T-cell (primary cell): ENCODE results near the gene KIAA1328. TPM values are rescaled to one million over a fixed set of nuclear protein-coding genes. Genes with fewer than 3 reads are reported as not detected.

ENCODE experiments used
- ATAC-seq, 4 experiments: fragments of 200-7000 bp in 3 of 4; fragments of 150-1000 bp in 1 of 4; cut with Tn5 transposase; replicated peaks in 1 of 4; 1 replicate in 3 of 4; 2 replicates in 1 of 4; pipeline ENCODE4 v1.10.0; 2021; ENCODE audit warnings: moderate library complexity in 3 of 4, mild to moderate bottlenecking in 2 of 4, moderate number of reproducible peaks in 1 of 4
- CTCF ChIA-PET, 2 donors: fragments of 300-600 bp; sonication (Branson Sonifier 250); formaldehyde crosslinking; loops; one replicate each; lab custom pipeline; 2022; ENCODE audit warnings: antibody characterized with exemption in 2 of 2; lab: Charles Lee
- POLR2A ChIA-PET, 2 donors: fragments of 300-600 bp; sonication (Branson Sonifier 250); formaldehyde crosslinking; loops; one replicate each; lab custom pipeline; 2022; ENCODE audit warnings: antibody characterized with exemption in 2 of 2; lab: Charles Lee
- DNase-seq, 35 experiments: peaks; one replicate each; pipeline versions ENCODE4 v3.0.0 to v3.0.0-alpha.2; 2013 to 2023
- H3K27ac ChIP-seq: one replicate; pipeline ENCODE4 v1.5.1; 2013; ENCODE audit warnings: low read length
- H3K27me3 ChIP-seq, 2 experiments: replicated peaks in 1 of 2; 1 replicate in 1 of 2; 2 replicates in 1 of 2; pipeline versions ENCODE4 v1.6.1 to v1.7.0; 2013; ENCODE audit warnings: low read length in 1 of 2, mixed read lengths in 1 of 2; ENCODE audit not compliant: control insufficient read depth in 2 of 2, insufficient read depth in 2 of 2; ENCODE audit errors: extremely low read depth in 1 of 2
- H3K36me3 ChIP-seq, 2 donors: 1 replicate in 1 of 2; 2 replicates in 1 of 2; pipeline versions ENCODE4 v1.6.1 to v1.7.0; 2013; ENCODE audit warnings: low read length in 1 of 2; ENCODE audit not compliant: control insufficient read depth in 2 of 2, insufficient read depth in 1 of 2; ENCODE audit errors: extremely low read depth in 1 of 2
- H3K4me1 ChIP-seq, 2 experiments: 1 replicate in 1 of 2; 2 replicates in 1 of 2; pipeline versions ENCODE4 v1.6.1 to v1.7.0; 2013; ENCODE audit warnings: low read length in 2 of 2, mixed read lengths in 1 of 2; ENCODE audit not compliant: insufficient read depth in 2 of 2, control insufficient read depth in 1 of 2; ENCODE audit errors: extremely low read depth in 1 of 2
- H3K4me3 ChIP-seq, 2 donors: 1 replicate in 1 of 2; 2 replicates in 1 of 2; pipeline versions ENCODE4 v1.5.1 to v1.7.0; 2013; ENCODE audit warnings: mild to moderate bottlenecking in 2 of 2, low read length in 1 of 2, moderate library complexity in 1 of 2; ENCODE audit not compliant: control insufficient read depth in 1 of 2; ENCODE audit errors: extremely low read depth in 1 of 2
- H3K9me3 ChIP-seq: 2 replicates; pipeline ENCODE4 v1.7.0; 2013
- H3K27ac Mint-ChIP-seq, 2 donors: one replicate each; pipeline ENCODE4 v1.8.0; 2020 to 2021; ENCODE audit warnings: mild to moderate bottlenecking in 2 of 2, mixed read lengths in 2 of 2
- H3K27me3 Mint-ChIP-seq, 2 donors: one replicate each; pipeline ENCODE4 v1.8.0; 2021 to 2022; ENCODE audit warnings: mixed read lengths in 2 of 2
- H3K36me3 Mint-ChIP-seq: one replicate; pipeline ENCODE4 v1.8.0; 2021; ENCODE audit warnings: mixed read lengths
- H3K4me1 Mint-ChIP-seq, 3 donors: one replicate each; pipeline ENCODE4 v1.8.0; 2020 to 2022; ENCODE audit warnings: mixed read lengths in 3 of 3, mild to moderate bottlenecking in 1 of 3
- H3K4me3 Mint-ChIP-seq, 3 donors: one replicate each; pipeline ENCODE4 v1.8.0; 2020 to 2022; ENCODE audit warnings: mild to moderate bottlenecking in 3 of 3, mixed read lengths in 3 of 3, moderate library complexity in 3 of 3
- H3K9me3 Mint-ChIP-seq, 3 donors: one replicate each; pipeline ENCODE4 v1.8.0; 2020 to 2022; ENCODE audit warnings: mixed read lengths in 3 of 3
- WGBS: methylation state at CpG from one replicate; pipeline ENCODE4 v1.1.5; 2013; ENCODE audit warnings: missing lambda C conversion rate; ENCODE audit not compliant: insufficient coverage; 5-methylcytosine and 5-hydroxymethylcytosine counted together
- total RNA-seq, 35 experiments: library from RNA in 6 of 35; stranded (reverse) in 6 of 35; fragments of 120-200 nt in 1 of 35; gene quantifications; one replicate each; pipeline versions ENCODE4 v1.2.1 to v1.2.4 and lab custom pipeline; 2013 to 2026

The KIAA1328 gene
- total RNA-seq, 5 donors from 2014 or later (not counting 1 experiment from before 2014, with no cell fraction given) = 10.0 to 17.0 (median 11.5) TPM

DNA sequence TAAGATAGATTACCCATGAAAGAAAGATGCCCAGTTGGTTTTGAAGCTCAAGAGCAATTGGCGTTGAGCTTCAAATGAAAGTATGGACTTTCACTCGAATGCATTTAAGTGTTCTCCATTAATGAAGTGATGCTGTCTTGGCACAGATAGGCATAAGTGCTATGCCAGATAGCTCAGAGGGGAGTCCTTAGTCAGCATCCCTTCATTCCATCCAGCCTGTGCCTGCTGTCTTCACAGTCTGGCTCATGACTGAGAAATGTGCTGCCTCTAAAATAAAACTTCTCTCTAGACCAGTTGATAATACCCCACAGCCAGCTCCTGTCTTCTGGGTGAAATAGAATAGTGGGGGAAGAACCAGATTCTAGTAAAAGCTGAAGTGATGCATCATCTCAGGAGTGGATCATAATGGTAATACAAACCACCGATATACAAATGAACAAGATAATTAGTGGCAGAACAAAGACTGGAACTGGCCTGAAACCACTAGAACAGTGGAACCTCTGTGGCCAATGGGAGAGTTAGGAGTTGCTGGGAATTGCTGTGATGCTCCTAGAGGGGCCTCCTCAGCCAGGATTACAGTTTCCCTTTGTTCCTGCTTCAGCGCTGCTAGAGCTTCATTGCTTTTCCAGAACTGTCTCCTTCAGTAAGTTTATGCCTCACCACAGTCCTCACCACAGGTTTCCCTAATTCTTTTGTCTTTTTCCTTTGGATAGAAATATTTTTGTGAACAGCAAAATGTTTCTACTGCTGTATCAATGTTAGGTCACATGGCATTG is 359.3 kb downstream of the KIAA1328 start:
- H3K9me3 Mint-ChIP-seq = peaks cover 0 to 18% (median 0%) of the 10 kb centered on the region in 3 donors
- Histone ChIP-seq H3K27ac (no peak overlapping the region), H3K9me3 (no peaks in the 10 kb centered on the region), H3K4me1 (no peaks in the 10 kb centered on the region), H3K4me3 (no peak overlapping the region), H3K27me3 (no peaks in the 10 kb centered on the region), H3K36me3 (no peaks in the 10 kb centered on the region)
- no peak overlapping the region for H3K27ac Mint-ChIP-seq
- no peak for DNase-seq
- no peak for ATAC-seq
- H3K4me1 Mint-ChIP-seq = no peaks in the 10 kb centered on the region
- H3K4me3 Mint-ChIP-seq = no peak overlapping the region
- ChIA-PET CTCF (no interaction called here), POLR2A (no interaction called here)
- H3K36me3 Mint-ChIP-seq = peaks cover 30% of the 10 kb centered on the region
- no peaks in the 10 kb centered on the region for H3K27me3 Mint-ChIP-seq
- 100% methylated on average over 3 of the region's 4 CpGs for WGBS

DNA sequence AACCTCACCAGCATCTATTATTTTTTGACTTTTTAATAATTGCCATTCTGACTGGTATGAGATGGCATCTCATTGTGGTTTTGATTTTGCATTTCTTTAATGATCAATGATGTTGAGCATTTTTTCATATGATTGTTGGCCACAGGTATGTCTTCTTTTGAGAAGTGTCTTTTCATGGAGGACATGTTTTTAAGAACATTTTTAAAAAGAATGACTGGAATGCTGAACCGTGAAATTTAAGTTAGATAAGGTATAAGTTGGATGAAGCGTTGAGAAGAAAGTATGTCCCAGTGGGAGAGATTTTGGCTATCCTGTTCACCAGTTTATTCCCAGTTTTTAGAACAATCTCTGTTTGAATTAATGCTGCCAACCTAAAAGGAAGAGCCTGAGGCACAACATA is 370.8 kb downstream of the KIAA1328 start:
- ChIA-PET POLR2A (no interaction called here), CTCF (no interaction called here)
- H3K27me3 Mint-ChIP-seq = no peaks in the 10 kb centered on the region
- no peak overlapping the region for H3K27ac Mint-ChIP-seq
- no peak overlapping the region for H3K4me3 Mint-ChIP-seq
- Histone ChIP-seq H3K27ac (no peak overlapping the region), H3K4me1 (no peaks in the 10 kb centered on the region), H3K36me3 (no peaks in the 10 kb centered on the region), H3K4me3 (no peak overlapping the region), H3K27me3 (no peaks in the 10 kb centered on the region), H3K9me3 (no peaks in the 10 kb centered on the region)
- no peak for ATAC-seq
- H3K9me3 Mint-ChIP-seq = peaks cover 17 to 40% (median 27%) of the 10 kb centered on the region in 3 donors
- WGBS = 75% methylated on average over 2 of the region's 2 CpGs
- no peaks in the 10 kb centered on the region for H3K4me1 Mint-ChIP-seq
- DNase-seq = no peak
- peaks cover 55% of the 10 kb centered on the region for H3K36me3 Mint-ChIP-seq

DNA sequence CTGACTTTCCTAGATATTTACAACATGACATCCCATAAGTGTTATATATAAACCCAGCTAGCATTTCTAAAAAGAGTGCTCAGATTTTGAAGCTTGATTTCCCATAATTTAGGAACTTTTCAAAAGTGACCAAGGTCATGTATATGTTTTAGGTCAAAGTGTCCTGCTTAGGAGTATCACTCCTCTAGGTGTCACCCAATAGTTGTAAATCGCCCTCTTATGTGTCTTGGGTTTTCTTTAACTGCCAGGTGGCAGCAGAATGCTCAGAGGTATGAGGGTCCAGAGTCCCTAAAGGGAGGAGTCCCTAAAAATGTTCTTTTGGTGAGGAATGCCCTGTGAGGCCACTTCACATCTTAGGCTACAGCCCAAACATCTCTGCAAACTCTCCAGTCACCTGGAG is 378.4 kb downstream of the KIAA1328 start:
- Mint-ChIP-seq H3K36me3 (peaks cover 8% of the 10 kb centered on the region), H3K4me1 (no peaks in the 10 kb centered on the region), H3K27ac (no peak overlapping the region), H3K9me3 (peaks cover 2 to 6% (median 5%) of the 10 kb centered on the region in 3 donors), H3K4me3 (no peak overlapping the region), H3K27me3 (no peaks in the 10 kb centered on the region)
- Histone ChIP-seq H3K4me1 (no peaks in the 10 kb centered on the region), H3K36me3 (no peaks in the 10 kb centered on the region), H3K9me3 (no peaks in the 10 kb centered on the region), H3K27me3 (no peaks in the 10 kb centered on the region), H3K4me3 (no peak overlapping the region), H3K27ac (no peak overlapping the region)
- no peak for DNase-seq
- CTCF ChIA-PET = interaction anchor here in 1 of 2 donors (0.7 kb wide), 1 partner anchor 1062 kb away, joined by 3 read pairs; no protein-coding TSS in a partner anchor
- no CpG with 5 or more reads among the region's 1 CpG for WGBS
- ATAC-seq = no peak
- POLR2A ChIA-PET = no interaction called here

DNA sequence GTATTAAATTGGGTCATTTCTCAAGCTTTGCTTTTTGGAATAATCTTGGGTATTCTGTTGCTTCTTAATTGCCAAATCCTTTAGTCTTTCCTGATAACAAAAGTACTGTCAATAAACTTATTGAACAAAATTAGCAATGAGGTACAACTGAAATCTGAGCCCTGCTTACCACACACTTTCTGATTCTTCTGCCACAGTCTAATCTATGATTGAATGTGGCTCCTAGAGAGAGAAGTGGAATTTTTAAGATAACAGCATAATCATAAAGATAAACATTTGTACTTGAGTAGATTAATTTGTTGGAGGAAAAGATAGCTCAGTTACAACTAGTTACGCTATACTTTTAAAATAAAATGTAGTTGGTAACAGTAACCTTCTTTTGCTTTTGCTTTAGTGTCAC is 381.9 kb downstream of the KIAA1328 start:
- CTCF ChIA-PET = no interaction called here
- no peaks in the 10 kb centered on the region for H3K27me3 Mint-ChIP-seq
- H3K4me1 Mint-ChIP-seq = no peaks in the 10 kb centered on the region
- no peaks in the 10 kb centered on the region for H3K36me3 ChIP-seq
- no CpG with 5 or more reads among the region's 1 CpG for WGBS
- no peak overlapping the region for H3K4me3 ChIP-seq
- H3K27ac Mint-ChIP-seq = no peak overlapping the region
- no peaks in the 10 kb centered on the region for H3K9me3 ChIP-seq
- H3K9me3 Mint-ChIP-seq = peaks cover 6 to 18% (median 7%) of the 10 kb centered on the region in 3 donors
- no peak for DNase-seq
- no peak overlapping the region for H3K4me3 Mint-ChIP-seq
- ATAC-seq = no peak
- no peaks in the 10 kb centered on the region for H3K27me3 ChIP-seq
- H3K36me3 Mint-ChIP-seq = peaks cover 18% of the 10 kb centered on the region
- POLR2A ChIA-PET = no interaction called here
- no peak overlapping the region for H3K27ac ChIP-seq
- no peaks in the 10 kb centered on the region for H3K4me1 ChIP-seq

DNA sequence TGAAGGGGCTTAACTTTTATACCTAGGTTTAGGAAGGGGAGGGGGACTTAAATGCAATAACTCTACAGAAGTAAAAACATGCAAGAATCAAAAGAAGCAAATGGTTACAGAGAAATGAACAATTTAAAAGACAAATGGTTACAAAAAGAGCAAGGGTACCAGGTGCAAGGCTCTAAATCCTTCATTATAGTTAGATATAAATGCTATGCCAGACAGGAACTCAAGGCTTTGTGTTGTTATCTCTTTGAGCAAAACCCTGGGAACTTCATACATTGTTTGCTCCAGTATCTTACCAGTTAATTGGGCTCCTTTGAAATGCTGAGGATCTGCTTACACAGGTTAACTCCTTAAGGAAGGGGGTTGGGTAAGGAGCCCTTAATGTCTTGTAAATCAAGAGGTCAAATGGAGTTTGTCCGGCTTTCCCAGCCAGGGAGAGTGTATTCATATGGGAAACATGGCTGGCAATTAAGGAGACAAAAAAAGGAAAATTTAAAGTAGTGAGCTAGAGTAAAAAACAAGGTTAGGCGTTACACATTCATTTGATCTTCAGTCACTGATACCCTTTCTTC is 389.2 kb downstream of the KIAA1328 start:
- Mint-ChIP-seq H3K27me3 (no peaks in the 10 kb centered on the region), H3K9me3 (peaks cover 7 to 24% (median 12%) of the 10 kb centered on the region in 3 donors), H3K27ac (no peak overlapping the region), H3K4me3 (no peak overlapping the region), H3K36me3 (peaks cover 43% of the 10 kb centered on the region), H3K4me1 (peaks cover 2 to 5% (median 4%) of the 10 kb centered on the region in 3 donors)
- Histone ChIP-seq H3K4me1 (no peaks in the 10 kb centered on the region), H3K27me3 (no peaks in the 10 kb centered on the region), H3K9me3 (no peaks in the 10 kb centered on the region), H3K4me3 (no peak overlapping the region), H3K36me3 (no peaks in the 10 kb centered on the region), H3K27ac (no peak overlapping the region)
- ChIA-PET CTCF (no interaction called here), POLR2A (no interaction called here)
- DNase-seq (no peak), ATAC-seq (no peak)
- WGBS = 100% methylated on average over 2 of the region's 2 CpGs

DNA sequence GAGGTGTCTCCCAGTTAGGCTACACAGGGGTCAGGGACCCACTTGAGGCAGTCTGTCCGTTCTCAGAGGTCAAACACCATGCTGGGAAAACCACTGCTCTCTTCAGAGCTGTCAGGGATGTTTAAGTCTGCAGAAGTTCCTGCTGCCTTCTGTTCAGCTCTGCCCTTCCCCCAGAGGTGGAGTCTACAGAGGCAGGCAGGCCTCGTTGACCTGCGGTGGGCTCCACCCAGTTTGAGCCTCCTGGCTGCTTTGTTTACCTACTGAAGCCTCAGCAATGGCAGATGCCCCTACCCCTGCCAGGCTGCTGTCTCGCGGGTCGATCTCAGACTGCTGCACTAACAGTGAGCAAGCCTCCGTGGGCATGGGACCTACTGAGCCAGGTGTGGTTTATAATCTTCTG is 390.3 kb downstream of the KIAA1328 start:
- ChIA-PET POLR2A (no interaction called here), CTCF (no interaction called here)
- Histone ChIP-seq H3K4me3 (no peak overlapping the region), H3K9me3 (no peaks in the 10 kb centered on the region), H3K36me3 (no peaks in the 10 kb centered on the region), H3K27me3 (no peaks in the 10 kb centered on the region), H3K27ac (no peak overlapping the region), H3K4me1 (no peaks in the 10 kb centered on the region)
- H3K36me3 Mint-ChIP-seq = peaks cover 44% of the 10 kb centered on the region
- H3K4me1 Mint-ChIP-seq = peaks cover 2 to 5% (median 4%) of the 10 kb centered on the region in 3 donors
- no peaks in the 10 kb centered on the region for H3K27me3 Mint-ChIP-seq
- H3K4me3 Mint-ChIP-seq = no peak overlapping the region
- WGBS = 96% methylated on average over 7 of the region's 7 CpGs
- DNase-seq = no peak
- H3K9me3 Mint-ChIP-seq = peaks cover 7 to 16% (median 7%) of the 10 kb centered on the region in 3 donors
- ATAC-seq = no peak
- H3K27ac Mint-ChIP-seq = no peak overlapping the region
